ENCODE data around the gene IL4. TPM values are rescaled to one million over a fixed set of nuclear protein-coding genes. Genes with fewer than 3 reads are reported as not detected.

The IL4 gene
- total and polyA plus RNA-seq, 9 of the 15 experiments (the other 6 are each of a cell fraction or from before 2014, with no cell fraction given): 0.22 to 0.62 TPM; not detected in 7

DNA sequence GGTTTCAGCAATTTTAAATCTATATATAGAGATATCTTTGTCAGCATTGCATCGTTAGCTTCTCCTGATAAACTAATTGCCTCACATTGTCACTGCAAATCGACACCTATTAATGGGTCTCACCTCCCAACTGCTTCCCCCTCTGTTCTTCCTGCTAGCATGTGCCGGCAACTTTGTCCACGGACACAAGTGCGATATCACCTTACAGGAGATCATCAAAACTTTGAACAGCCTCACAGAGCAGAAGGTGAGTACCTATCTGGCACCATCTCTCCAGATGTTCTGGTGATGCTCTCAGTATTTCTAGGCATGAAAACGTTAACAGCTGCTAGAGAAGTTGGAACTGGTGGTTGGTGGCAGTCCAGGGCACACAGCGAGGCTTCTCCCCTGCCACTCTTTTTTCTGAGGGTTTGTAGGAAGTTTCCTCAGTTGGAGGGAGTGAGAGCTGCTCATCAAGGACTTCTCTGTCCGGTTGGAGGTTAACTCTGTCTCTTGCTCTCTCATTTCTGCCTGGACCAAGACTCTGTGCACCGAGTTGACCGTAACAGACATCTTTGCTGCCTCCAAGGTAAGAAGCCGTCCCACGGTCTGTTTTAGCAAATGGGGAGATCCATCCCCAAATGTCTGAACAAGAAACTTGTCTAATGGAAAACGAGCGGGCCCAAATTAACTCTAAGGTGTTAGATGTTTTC, at the start of gene IL4 (continued):
- TF ChIP-seq, protein P1, sequence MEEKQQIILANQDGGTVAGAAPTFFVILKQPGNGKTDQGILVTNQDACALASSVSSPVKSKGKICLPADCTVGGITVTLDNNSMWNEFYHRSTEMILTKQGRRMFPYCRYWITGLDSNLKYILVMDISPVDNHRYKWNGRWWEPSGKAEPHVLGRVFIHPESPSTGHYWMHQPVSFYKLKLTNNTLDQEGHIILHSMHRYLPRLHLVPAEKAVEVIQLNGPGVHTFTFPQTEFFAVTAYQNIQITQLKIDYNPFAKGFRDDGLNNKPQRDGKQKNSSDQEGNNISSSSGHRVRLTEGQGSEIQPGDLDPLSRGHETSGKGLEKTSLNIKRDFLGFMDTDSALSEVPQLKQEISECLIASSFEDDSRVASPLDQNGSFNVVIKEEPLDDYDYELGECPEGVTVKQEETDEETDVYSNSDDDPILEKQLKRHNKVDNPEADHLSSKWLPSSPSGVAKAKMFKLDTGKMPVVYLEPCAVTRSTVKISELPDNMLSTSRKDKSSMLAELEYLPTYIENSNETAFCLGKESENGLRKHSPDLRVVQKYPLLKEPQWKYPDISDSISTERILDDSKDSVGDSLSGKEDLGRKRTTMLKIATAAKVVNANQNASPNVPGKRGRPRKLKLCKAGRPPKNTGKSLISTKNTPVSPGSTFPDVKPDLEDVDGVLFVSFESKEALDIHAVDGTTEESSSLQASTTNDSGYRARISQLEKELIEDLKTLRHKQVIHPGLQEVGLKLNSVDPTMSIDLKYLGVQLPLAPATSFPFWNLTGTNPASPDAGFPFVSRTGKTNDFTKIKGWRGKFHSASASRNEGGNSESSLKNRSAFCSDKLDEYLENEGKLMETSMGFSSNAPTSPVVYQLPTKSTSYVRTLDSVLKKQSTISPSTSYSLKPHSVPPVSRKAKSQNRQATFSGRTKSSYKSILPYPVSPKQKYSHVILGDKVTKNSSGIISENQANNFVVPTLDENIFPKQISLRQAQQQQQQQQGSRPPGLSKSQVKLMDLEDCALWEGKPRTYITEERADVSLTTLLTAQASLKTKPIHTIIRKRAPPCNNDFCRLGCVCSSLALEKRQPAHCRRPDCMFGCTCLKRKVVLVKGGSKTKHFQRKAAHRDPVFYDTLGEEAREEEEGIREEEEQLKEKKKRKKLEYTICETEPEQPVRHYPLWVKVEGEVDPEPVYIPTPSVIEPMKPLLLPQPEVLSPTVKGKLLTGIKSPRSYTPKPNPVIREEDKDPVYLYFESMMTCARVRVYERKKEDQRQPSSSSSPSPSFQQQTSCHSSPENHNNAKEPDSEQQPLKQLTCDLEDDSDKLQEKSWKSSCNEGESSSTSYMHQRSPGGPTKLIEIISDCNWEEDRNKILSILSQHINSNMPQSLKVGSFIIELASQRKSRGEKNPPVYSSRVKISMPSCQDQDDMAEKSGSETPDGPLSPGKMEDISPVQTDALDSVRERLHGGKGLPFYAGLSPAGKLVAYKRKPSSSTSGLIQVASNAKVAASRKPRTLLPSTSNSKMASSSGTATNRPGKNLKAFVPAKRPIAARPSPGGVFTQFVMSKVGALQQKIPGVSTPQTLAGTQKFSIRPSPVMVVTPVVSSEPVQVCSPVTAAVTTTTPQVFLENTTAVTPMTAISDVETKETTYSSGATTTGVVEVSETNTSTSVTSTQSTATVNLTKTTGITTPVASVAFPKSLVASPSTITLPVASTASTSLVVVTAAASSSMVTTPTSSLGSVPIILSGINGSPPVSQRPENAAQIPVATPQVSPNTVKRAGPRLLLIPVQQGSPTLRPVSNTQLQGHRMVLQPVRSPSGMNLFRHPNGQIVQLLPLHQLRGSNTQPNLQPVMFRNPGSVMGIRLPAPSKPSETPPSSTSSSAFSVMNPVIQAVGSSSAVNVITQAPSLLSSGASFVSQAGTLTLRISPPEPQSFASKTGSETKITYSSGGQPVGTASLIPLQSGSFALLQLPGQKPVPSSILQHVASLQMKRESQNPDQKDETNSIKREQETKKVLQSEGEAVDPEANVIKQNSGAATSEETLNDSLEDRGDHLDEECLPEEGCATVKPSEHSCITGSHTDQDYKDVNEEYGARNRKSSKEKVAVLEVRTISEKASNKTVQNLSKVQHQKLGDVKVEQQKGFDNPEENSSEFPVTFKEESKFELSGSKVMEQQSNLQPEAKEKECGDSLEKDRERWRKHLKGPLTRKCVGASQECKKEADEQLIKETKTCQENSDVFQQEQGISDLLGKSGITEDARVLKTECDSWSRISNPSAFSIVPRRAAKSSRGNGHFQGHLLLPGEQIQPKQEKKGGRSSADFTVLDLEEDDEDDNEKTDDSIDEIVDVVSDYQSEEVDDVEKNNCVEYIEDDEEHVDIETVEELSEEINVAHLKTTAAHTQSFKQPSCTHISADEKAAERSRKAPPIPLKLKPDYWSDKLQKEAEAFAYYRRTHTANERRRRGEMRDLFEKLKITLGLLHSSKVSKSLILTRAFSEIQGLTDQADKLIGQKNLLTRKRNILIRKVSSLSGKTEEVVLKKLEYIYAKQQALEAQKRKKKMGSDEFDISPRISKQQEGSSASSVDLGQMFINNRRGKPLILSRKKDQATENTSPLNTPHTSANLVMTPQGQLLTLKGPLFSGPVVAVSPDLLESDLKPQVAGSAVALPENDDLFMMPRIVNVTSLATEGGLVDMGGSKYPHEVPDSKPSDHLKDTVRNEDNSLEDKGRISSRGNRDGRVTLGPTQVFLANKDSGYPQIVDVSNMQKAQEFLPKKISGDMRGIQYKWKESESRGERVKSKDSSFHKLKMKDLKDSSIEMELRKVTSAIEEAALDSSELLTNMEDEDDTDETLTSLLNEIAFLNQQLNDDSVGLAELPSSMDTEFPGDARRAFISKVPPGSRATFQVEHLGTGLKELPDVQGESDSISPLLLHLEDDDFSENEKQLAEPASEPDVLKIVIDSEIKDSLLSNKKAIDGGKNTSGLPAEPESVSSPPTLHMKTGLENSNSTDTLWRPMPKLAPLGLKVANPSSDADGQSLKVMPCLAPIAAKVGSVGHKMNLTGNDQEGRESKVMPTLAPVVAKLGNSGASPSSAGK (IDR thresholded peaks at IDR 0.05): peak; percentile 41
- TF ChIP-seq, protein P2, sequence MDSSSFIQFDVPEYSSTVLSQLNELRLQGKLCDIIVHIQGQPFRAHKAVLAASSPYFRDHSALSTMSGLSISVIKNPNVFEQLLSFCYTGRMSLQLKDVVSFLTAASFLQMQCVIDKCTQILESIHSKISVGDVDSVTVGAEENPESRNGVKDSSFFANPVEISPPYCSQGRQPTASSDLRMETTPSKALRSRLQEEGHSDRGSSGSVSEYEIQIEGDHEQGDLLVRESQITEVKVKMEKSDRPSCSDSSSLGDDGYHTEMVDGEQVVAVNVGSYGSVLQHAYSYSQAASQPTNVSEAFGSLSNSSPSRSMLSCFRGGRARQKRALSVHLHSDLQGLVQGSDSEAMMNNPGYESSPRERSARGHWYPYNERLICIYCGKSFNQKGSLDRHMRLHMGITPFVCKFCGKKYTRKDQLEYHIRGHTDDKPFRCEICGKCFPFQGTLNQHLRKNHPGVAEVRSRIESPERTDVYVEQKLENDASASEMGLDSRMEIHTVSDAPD (CRISPR knock-in tag; IDR thresholded peaks at IDR 0.05): no peak

Measured in K562 (cell line).